Activated CD4-positive, CD25-positive, alpha-beta regulatory T cell treated with anti-CD3 and anti-CD28 coated beads, Interleukin-2, amount 50 U/mL, for 24 hours (primary cell): ENCODE results near the gene COPS7A.

Experiments
- ATAC-seq, 2 donors: fragments of 150-1000 bp; cut with Tn5 transposase; one replicate each; pipeline ENCODE4 v1.10.0; 2021; ENCODE audit warnings: mild to moderate bottlenecking in 1 of 2, moderate library complexity in 1 of 2

The COPS7A gene, protein sequence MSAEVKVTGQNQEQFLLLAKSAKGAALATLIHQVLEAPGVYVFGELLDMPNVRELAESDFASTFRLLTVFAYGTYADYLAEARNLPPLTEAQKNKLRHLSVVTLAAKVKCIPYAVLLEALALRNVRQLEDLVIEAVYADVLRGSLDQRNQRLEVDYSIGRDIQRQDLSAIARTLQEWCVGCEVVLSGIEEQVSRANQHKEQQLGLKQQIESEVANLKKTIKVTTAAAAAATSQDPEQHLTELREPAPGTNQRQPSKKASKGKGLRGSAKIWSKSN

DNA sequence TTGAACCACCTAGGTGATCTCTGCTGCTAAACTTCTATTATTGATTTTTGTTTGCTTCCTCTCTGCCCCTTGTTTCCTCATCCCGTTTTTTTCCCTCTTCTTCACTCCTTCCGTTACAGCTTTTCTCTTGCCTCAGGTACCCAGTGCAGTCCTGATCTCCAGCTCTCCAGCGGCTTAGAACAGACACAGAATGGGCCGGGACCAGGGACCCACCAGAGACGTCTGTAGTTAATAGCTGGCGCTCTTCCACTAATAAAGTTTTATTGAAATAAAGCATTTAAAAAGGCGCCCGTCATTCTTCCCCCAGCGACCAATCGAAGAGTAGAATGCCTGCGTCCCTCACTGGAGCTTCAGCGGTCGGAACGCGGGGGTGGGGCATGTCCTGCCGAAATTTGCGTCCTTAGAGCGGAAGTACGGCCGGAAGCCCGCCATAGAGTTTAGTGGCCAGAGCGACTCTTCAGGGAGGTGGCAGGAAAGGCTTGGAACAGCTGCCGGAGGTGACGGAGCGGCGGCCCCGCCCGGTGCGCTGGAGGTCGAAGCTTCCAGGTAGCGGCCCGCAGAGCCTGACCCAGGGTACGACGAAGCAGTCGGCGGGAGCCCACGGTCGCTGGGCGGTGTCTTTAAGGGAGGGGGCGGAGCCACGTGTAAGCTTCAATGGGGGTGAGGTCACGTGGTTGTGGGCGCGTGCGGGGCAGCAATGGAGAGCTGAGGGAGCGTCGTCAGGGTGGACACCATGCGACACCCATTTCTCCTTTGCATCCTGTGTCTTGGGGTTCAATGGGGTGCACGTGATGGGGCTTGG lies at the start of gene COPS7A:
TSS of gene COPS7A (plus strand) at position 440 of the 802 bp plus-strand sequence. CDS start 611 bp downstream, outside the sequence.
- peak; percentile 98 for ATAC-seq

DNA sequence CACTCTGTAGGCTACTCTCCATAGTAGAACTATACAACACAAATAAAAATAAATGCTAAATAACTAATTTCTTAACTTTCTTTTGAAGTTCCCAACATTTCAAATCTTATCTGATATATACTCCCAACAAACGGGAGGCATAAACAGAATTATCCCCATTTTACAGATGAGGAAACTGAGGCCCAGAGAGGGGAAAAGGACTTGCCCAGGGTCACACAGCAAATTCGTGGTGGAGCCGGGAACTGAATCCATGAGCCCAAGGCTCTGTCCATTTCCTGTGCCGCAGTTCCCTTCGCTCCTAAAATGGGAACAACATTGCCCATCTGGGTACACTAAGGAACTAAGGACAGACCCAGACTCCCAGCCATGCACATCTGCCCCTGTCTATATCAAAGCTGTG lies 46.9 kb upstream of the COPS7A start:
- ATAC-seq = no peak

DNA sequence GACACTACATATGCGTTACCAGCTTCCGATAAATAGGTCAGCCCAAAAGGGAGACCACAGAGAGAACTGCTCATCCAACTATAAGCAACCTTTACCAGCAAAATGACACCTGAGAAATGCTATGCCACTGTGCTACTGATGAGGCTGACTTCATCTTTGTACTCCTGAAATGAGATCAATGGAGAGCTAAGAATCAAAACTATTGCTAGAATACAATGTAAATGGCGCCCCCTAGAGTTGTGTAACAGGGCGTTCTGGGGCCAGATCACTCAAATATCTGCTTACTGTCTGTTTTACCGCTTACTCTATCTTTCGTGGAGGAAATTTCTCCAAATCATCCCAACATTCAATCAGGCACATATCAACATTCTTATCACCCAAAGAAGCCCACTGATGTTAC lies 39.2 kb upstream of the COPS7A start:
- no peak for ATAC-seq

DNA sequence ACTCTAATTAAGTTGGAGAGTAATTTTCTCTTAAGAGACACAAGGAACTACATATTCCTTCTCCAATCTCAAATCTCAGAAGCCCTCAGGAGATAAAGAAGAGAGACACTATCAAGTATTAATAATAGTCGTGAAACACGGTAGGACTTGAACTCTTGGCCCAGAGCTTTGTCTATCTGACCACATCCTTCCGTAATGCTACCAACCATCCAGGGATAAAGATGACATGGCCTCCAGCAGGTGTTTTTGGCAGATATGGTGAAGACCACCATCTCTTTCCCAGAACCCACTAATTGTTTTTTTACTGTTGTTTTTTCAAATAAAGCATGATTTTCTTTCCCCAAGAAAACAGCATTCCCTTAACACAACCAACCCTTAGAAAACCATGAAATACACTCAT lies 38.0 kb upstream of the COPS7A start:
- no peak for ATAC-seq

DNA sequence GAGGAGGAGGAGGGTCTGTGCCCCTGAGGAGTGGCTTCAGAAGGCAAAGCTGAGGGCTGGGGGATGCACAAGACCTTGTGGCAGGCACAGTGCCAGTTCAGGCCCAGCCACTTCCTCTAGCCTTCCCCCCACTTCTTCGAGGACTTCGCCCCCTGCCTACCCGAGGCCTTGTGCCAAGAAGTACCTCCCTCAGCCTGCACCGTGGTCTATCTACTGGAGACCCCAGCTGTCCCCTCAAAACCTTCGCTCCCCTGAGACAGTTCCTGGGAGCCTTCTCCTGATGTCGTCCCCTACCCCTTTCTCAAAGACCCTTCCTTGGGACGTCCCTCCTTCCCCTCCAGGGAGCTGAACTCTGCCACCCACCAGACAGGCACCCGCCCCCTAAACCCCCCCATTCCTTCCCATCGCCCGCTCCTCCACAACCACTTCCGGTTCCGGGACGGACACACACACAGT lies 35.3 kb upstream of the COPS7A start:
- ATAC-seq = no peak

DNA sequence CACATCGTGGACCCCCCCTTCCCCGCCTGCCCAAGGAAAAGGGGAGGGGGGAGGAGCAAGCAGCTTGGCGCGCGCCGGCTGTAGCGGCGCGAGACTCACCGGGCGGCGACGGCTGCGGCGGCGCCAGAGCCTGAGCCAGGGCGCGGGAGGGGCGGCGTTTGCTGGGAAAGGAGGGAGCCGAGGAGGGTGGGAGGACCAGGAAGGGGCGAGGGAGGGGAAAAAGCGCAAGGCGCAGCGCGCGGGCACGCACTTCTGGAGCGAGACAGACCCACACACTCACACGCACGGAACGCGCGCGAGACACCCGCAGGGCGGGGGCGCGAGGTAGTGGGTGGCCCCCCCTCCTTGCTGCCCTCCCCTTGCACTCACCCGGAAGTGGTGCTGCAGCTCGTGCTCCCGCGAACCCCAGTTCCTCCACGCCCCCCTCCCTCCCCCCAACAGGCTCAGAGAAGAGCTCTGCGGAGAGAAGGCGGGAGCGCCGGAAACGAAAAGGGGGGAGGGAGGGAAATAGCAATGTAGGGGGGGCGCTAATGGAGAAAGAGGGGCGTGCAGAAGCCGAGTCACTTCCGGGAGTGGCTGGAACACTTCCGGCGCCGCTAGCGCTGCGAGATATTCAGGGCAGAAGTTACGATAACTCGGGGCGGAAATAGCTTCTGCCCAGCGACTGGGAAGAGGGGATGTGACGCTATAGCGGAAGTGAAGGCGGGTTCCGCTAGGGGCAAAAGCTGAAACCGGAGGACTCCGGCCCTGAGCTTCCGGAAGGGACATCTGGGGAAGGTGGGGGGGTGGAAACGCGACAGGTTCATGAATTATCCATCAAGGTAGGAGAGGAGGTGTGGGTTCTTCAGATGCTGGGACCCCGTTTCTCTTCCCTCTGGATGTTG lies 34.6 kb upstream of the COPS7A start, which contains the start of gene ZNF384:
TSS of gene ZNF384 (minus strand) at position 377 of the 884 bp plus-strand sequence. CDS start 9,855 bp downstream, outside the sequence.
- ATAC-seq = peak; percentile 89

DNA sequence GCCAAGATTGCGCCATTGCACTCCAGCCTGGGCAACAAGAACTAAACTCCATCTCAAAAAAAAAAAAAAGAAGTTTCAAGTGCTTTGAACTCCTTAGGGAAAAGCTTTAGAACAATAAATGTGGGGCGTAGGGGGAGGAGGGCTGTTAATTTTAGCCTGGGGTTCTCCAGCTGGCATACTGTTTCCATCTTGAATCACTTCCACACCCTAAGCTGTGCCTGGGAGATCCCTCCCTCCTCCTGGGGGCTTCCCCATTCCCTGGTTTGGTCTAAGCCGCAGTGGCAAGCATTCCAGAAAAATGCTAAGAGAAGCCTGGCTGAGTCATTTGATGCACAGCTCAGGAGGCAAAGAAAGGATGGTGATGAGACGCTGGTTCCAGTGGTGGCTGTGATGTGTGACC lies 32.4 kb upstream of the COPS7A start:
- no peak for ATAC-seq

DNA sequence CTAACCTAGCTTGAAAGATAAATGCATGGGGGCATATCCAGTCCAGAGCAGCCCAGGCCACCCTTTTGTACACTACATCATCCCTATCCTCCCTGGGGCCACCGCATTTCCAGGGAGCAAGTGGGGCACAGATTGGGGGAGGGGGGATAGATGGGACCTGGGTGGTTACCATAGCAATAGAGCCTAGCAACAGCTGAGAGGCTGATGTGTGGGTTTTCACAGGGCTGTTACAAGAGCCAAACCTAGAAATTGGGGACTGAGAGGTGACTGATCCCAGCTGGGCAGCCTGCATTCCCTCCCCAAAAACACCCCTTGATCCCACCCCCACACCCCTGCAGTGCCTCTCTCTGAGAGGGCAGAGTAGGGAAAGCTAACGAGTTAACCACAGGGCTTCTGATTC lies 31.0 kb upstream of the COPS7A start:
- ATAC-seq = no peak

DNA sequence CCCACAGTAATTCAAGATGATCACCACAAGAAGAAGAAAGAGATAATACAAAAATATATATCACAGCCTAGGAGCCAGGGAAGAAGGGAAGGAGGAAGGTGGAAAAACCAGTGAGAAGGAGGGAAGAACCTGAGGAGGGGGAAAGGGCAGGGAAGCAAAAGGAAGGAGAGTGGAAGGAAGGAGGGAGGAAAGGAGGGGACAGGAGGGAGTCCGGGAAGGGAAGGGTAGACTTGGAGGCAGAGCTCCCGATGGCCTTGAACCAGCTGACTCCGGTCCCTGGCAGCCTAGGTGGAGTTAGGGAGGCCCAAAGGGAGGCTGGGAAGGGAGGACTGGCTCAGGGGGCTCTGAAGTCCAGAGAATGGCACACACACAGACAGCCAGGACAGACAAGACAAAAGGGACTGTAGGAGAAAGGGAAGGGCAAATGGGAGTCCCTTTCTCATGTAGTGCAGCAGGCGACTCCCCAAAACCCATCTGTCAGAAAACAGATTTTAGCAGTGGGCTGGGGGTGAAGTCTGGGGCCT lies 30.0 kb upstream of the COPS7A start:
- ATAC-seq = no peak

DNA sequence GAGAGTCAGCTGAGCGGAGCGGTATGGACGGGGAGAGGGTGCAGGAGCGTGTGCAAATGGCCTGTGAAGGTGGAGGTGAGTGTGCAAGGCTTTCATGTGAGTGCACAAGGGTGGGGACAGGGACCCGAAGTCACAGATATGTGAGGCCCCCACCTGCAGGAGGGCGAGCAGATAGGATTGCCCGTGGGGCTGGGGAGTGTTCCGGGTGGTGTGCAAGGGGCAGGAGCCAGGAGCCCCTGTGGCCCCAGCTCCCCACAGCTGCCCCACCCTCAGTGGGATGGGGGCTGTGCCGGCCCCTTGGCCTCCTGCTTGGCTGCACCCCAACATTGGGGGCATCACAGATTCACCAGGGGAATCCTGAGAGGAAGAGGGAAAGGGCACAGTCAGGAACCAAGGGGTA lies 29.1 kb upstream of the COPS7A start:
- ATAC-seq = no peak

DNA sequence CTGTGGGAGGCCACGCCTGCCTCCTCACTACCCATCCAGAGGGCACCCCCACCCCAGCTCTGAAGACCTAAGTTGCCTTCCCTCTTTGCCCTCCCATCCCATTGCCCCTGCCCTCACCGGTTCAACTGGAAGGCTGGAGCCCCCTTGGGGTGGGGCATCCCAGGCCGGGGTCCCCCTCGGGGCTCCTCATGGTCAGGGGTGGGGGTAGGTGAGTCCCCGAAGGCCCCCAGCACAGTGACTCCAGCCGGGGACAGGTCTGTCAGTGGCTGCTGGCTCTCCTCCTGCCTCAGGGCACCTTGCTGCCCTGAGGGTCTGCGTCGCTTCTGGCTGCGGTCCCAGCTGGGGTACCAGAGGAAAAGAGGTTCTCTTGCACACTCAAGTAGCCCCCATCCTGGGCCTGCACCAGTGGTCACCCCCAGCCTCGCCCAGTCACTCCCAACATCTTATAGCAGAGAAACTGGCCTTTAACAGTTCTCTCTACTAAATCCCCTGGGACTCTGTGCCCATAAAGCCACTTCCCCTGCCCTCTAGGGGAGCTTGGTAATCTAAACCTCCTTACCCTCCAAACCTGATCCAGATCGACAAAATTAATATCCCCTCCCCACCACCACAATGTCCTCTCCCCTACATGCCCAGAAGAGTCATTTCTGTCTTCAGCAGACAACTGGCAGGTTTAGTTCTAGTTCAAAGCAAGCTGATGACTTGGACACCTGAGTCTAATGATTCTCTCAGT lies 28.4 kb upstream of the COPS7A start:
- no peak for ATAC-seq

DNA sequence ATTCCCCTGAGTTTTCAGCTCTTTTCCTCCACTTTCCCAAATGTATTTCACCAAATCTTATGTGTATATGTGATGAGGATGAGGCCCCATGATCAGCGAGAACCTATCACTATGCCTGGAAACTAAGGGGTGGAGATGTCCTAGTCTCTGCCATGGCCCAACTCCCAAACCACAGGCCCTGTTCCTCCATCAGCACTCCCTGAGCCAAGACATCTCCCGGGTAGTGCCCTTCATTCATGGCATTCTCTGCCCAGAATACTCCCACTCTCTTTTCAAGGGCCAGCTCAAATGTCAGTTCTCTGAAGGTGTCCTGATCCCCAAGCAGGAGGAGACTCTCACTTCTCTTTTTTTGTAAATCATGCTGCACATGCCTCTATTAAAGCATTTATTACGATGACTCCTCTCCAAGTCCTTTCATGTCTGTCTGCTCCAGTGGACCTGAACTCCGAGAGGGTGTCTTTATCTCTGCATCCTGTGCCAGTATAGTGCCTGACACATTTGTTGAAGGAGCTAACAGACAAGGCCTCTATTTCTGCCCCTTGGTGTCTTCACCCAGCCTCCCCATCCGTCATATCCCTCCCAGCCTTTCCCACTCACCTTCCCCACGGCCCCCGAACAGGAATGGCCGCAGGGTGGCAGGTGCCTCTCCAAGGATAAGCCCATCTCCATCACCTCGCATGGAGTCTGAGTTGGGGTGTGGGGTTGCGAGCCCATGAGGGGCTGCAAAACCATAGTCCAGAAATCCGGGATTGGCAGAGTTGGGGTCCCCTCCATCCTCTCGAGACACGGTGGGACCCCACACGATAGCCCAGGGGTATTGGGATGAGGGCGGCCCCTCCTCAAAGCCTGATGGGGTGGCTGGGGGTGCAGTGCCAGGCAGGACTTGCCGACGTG lies 26.9 kb upstream of the COPS7A start:
- ATAC-seq = no peak

DNA sequence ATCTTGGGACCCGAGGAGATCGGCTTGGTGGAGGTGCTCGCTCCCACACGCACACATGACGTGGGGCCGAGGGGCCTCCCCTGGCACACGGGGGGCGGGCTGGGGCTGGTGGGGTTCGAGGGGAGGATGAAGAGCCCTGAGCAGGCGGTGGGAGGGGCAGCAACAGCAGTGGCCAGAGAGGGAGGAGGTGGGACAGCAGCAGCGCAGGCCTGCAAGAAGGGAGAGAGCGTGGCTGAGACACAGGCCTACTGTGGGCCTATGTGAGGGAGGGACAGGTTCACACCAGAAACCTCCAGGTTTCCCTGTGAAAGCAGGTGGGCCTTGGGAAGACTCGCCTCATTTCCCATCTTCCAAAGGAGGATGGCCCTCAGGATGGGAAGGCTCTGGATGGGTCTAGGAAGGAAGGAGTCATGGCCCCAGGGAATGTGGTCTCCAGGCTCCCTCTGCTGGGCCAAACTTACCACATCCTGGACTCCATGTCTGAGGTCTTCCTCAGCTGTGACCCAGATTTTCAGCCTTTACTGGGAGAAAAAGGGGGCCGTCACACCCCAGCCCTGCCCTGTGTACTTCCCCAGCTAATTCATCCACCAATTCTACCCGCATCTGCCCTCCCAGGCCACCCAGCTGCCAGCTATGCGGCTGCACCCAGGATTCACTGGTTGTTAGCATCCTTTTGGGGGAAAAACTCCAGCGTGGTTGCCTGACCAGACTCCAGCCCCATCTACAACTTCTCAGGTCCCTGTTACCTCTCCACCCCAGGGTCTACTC lies 26.1 kb upstream of the COPS7A start:
- peak in 1 of 2 donors; percentile 39 for ATAC-seq

DNA sequence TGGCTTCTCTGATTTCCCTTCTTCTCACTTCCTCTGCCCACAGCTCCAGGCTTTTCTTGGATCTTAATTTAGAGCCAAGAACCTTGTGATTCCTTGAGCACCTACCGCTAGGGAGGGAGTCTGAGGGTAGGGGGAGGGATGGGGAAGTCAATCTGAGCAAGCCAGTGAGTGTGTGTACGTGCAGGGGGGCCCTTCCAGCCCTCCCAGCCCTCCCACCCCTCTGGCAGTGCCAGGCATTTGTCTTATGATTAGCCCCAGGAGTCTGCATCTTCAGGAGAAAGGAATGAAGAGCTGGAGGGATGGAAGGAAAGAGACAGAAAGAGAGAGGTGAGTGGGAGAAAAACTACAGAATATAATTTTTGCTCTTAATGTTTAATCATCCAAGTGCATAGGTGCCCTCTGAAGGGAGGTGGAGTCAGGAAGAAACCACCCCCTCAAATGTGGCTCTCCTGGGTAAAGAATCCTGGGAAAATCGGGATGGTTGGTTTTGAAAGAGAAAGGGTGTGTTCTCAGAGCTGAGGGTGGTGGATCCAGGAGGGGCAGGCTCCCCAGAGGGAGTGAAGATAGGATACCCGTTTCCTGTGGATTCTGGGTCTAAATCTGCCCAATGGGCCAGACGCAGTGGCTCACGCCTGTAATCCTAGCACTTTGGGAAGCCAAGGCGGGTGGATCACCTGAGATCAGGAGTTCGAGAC lies 25.3 kb upstream of the COPS7A start:
- no peak for ATAC-seq

DNA sequence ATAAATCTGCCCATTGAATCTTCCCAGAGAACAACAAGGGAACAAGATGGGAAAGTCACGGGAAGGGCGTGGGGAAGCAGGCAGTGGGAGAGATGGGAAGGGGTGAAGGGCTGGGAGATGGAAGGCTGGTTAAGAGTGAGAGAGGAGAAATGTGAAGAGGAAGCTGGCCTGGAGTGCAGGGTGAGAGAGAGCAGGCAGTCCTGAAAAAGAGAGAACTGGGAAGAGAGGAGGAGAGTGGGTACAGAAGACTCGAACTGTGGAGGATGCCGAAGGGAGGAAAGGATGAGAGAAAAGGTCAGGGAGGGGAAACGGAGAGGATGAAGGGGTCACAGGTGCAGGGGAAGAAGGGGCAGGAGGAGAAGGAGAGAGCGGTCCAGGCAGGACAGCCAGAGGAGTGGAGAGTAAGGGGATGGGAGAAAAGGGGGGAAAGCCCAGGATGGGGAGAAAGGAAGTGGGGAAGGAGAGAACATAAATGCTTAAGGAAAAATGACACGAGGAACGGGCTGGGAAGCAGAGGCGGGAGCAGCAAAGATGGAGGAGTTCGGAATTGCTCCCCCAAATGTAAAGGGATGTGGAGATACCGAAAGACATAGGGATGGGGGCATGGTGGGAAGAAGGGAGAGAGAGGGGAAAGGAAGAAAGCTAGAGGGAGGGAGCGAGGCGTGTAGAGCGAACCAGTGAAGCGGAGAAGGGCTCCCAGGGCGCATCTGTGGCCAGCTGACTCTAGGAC lies 24.4 kb upstream of the COPS7A start:
- ATAC-seq = no peak

DNA sequence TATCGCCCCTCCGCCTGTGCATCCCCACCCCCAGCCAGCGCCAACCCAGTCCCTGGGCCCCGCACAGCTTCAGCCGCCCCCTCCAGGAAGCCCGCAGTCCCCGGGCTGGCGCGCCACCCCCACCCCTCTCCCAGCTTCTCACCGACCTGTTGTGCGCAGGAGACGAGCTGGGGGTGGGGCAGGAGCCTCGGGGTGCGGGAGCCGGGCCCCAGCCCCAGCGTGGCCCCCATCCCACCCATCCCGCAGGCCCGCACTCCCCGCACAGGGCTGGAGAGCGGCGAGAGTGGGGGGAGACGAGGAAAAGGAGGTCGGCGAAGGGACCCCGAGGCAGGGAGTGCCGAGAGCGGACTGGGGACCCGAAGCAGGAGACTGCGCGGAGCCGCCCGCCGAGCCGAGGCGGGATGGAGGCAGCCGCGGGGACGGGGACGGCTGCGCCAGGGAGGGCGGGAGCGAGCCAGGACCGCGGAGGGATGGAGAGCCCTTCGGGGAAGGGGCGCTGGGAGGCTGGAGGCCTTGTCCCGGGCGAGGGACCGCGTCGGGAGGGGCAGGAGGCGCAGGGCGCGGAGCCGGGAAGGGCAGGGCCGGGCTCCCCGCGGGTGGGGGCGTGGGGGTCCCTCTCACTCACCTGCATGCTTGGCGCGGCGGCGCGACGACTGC lies 23.7 kb upstream of the COPS7A start:
- ATAC-seq = peak; percentile 21 to 25

DNA sequence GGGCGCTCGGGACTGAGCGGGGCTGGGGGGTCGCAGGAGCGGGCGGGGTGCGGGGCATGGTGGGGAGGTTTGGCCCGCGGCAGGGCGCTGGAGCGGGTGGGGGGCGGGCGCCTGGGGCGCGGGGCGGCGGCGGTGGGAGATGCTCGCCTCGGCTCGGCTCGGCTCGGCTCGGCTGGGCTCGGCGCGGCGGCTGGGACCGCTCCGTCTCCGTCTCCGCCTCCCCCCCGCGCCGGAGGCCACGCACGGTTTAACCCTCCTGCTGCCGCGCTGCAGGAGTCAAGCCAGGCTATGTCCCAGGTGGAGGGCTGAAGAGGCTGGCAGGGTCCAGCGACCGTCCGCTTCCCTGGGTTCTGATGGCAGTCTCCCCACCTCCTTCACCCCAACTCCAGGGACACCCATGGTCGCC lies 23.2 kb upstream of the COPS7A start, which contains the start of gene PIANP:
TSS of gene PIANP (minus strand) at position 170 of the 406 bp plus-strand sequence. CDS start 2,754 bp downstream, outside the sequence.
- peak; percentile 65 to 79 for ATAC-seq
